ENCODE data around the gene FAM228A. TPM values are rescaled to one million over a fixed set of nuclear protein-coding genes. Genes with fewer than 3 reads are reported as not detected.

Gene FAM228A
- total RNA-seq, 1 donor from 2014 or later = 0.32 TPM

DNA sequence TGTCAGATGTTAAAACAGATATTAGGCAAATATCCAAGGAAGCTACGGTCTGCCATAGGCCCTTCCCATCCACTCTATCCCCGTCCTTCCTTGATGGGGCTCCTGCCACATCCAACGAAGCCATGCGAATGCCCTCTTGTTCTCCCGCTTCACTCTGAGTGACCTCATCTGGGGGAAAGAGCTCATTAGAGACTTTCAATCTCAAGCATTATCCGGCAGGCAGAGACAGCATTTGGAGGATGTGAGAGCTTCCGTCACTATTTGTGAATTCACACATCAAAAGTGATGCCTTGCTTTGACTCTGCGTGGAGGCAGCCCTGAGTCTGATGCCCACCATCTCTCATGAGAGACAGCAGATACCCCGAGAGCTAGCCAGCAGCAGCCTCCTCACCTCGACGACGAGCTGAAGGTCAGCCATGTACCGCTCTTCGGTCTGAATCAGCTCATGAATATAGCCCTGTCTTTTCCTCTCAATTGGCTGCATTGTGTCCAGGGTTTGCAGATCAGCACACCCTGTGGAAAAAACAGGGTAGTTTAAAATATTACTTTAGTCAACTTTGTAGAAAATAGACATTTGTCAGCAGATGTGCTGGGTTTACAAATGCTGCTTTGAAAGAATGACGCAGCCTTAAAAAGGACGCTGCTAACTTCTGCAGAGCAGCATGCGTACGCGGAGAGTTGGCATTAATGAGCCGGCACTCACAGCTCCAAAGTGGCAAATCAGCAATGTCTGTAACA, 45.9 kb downstream of the FAM228A start:
- no peaks in the 10 kb centered on the region for H3K4me1 Mint-ChIP-seq (ENCODE audit: unreplicated experiment)
- no peak overlapping the region for H3K27ac Mint-ChIP-seq (ENCODE audit: unreplicated experiment)
- no peak overlapping the region for H3K4me3 Mint-ChIP-seq (ENCODE audit: unreplicated experiment)
- TF ChIP-seq, protein P1, sequence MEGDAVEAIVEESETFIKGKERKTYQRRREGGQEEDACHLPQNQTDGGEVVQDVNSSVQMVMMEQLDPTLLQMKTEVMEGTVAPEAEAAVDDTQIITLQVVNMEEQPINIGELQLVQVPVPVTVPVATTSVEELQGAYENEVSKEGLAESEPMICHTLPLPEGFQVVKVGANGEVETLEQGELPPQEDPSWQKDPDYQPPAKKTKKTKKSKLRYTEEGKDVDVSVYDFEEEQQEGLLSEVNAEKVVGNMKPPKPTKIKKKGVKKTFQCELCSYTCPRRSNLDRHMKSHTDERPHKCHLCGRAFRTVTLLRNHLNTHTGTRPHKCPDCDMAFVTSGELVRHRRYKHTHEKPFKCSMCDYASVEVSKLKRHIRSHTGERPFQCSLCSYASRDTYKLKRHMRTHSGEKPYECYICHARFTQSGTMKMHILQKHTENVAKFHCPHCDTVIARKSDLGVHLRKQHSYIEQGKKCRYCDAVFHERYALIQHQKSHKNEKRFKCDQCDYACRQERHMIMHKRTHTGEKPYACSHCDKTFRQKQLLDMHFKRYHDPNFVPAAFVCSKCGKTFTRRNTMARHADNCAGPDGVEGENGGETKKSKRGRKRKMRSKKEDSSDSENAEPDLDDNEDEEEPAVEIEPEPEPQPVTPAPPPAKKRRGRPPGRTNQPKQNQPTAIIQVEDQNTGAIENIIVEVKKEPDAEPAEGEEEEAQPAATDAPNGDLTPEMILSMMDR (IDR thresholded peaks at IDR 0.05) = no peak
- peaks cover 23% of the 10 kb centered on the region for H3K36me3 Mint-ChIP-seq (ENCODE audit: unreplicated experiment)
- H3K27me3 Mint-ChIP-seq (ENCODE audit: unreplicated experiment) = no peaks in the 10 kb centered on the region
- no peaks in the 10 kb centered on the region for H3K9me3 Mint-ChIP-seq (ENCODE audit: unreplicated experiment)
- no peak for DNase-seq (ENCODE audit: extremely low spot score, unreplicated experiment)

- H3K36me3 Mint-ChIP-seq (ENCODE audit: unreplicated experiment) = peaks cover 18% of the 10 kb centered on the region
- H3K4me1 Mint-ChIP-seq (ENCODE audit: unreplicated experiment) = no peaks in the 10 kb centered on the region
- no peaks in the 10 kb centered on the region for H3K9me3 Mint-ChIP-seq (ENCODE audit: unreplicated experiment)
- DNase-seq (ENCODE audit: extremely low spot score, unreplicated experiment) = no peak
- no peak overlapping the region for H3K27ac Mint-ChIP-seq (ENCODE audit: unreplicated experiment)
- TF ChIP-seq, protein P1 (IDR thresholded peaks at IDR 0.05) = no peak
- H3K4me3 Mint-ChIP-seq (ENCODE audit: unreplicated experiment) = no peak overlapping the region
- no peaks in the 10 kb centered on the region for H3K27me3 Mint-ChIP-seq (ENCODE audit: unreplicated experiment)
These were observed 46.6 kb downstream of the FAM228A start for GRCh38 chr2:24221343-24222050.

DNA sequence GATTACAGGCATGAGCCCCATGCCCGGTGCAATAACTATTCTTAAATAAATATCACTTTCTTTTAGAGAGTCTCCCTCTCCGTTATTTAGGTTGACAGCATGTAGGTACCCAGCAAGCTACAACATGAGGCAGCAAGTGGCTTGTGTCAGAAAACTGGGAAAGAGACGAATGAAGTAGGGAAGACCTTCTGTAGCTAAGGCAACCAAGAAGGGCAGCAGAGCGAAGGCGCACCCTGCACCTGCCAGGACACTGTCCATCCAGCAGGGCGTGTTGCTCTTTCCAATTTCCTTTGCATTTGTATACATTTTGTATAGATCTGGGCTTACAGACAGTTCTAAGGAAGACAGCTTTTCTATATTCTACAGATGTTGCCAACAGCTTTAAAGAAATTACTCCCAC, 48.1 kb downstream of the FAM228A start:
- H3K4me1 Mint-ChIP-seq (ENCODE audit: unreplicated experiment) = no peaks in the 10 kb centered on the region
- TF ChIP-seq, protein P1 (IDR thresholded peaks at IDR 0.05) = no peak
- H3K27ac Mint-ChIP-seq (ENCODE audit: unreplicated experiment) = no peak overlapping the region
- peaks cover 17% of the 10 kb centered on the region for H3K36me3 Mint-ChIP-seq (ENCODE audit: unreplicated experiment)
- no peaks in the 10 kb centered on the region for H3K9me3 Mint-ChIP-seq (ENCODE audit: unreplicated experiment)
- DNase-seq (ENCODE audit: extremely low spot score, unreplicated experiment) = no peak
- H3K4me3 Mint-ChIP-seq (ENCODE audit: unreplicated experiment) = no peak overlapping the region
- H3K27me3 Mint-ChIP-seq (ENCODE audit: unreplicated experiment) = no peaks in the 10 kb centered on the region

DNA sequence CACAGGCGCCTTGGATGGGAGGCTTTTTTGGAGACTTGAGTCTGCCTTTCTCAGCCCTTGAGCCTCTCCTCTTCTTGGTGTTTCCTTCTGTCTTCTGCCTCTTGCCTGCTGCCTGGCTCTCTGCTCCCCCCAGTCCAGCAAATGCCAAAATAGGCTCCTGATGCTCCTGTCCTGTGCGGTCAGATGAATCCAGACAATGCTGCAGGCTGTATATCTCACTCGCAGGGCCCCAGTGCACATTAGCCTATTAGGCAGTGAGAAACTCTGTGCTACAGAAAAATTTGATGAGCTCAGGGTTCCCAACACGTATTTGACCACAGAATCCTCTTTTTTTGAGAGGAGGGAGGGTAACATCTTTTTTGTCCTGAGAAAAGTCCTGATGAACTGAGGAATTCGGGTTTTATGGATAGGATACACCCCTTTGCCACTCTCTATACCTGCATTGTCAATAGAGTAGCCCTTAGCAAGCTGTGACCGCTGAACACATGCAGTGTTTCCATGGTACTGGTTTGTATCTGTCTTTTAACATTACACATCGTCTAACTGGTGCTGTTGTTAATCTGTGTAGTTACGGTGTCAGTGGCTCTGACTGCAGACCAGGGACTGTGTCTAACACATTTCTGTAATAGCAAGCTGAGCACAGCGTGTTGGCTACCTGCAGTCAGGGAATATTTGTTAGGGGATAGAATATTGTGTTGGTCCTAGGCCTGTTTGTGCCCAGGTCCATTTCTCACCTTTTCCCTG, 50.8 kb downstream of the FAM228A start:
- Mint-ChIP-seq H3K4me3 (ENCODE audit: unreplicated experiment) (no peak overlapping the region), H3K9me3 (ENCODE audit: unreplicated experiment) (no peaks in the 10 kb centered on the region), H3K27me3 (ENCODE audit: unreplicated experiment) (no peaks in the 10 kb centered on the region), H3K4me1 (ENCODE audit: unreplicated experiment) (no peaks in the 10 kb centered on the region), H3K27ac (ENCODE audit: unreplicated experiment) (no peak overlapping the region), H3K36me3 (ENCODE audit: unreplicated experiment) (peaks cover 8% of the 10 kb centered on the region)
- no peak for DNase-seq (ENCODE audit: extremely low spot score, unreplicated experiment)
- TF ChIP-seq, protein P1 (IDR thresholded peaks at IDR 0.05) = no peak

GRCh38 chr2:24228470-24228869, 53.6 kb downstream of the FAM228A start:
- Mint-ChIP-seq H3K27me3 (ENCODE audit: unreplicated experiment) (no peaks in the 10 kb centered on the region), H3K4me1 (ENCODE audit: unreplicated experiment) (no peaks in the 10 kb centered on the region), H3K9me3 (ENCODE audit: unreplicated experiment) (no peaks in the 10 kb centered on the region), H3K27ac (ENCODE audit: unreplicated experiment) (no peak overlapping the region), H3K36me3 (ENCODE audit: unreplicated experiment) (peaks cover 8% of the 10 kb centered on the region), H3K4me3 (ENCODE audit: unreplicated experiment) (no peak overlapping the region)
- DNase-seq (ENCODE audit: extremely low spot score, unreplicated experiment) = no peak
- TF ChIP-seq, protein P1 (IDR thresholded peaks at IDR 0.05) = peak; percentile 55

Measured in osteocyte (in vitro differentiated cells).